NCI-H2081 (cell line): ENCODE measurements around the gene KIAA0319L.
A peak's percentile ranks its signal among the peaks of the same experiment; 100 is the strongest.

Experiments
- DNase-seq, 2 experiments: peaks; one replicate each; lab custom pipeline; 2025; lab: John Stamatoyannopoulos, UW

The KIAA0319L gene

GRCh38 chr1:35561972-35562680 lies 4.9 kb upstream of the KIAA0319L start:
- no peak for DNase-seq

- no peak for DNase-seq
These were observed 4.2 kb upstream of the KIAA0319L start for GRCh38 chr1:35561297-35561971.

- DNase-seq, result peak; percentile 30 to 42
These were observed 3.3 kb upstream of the KIAA0319L start for GRCh38 chr1:35560256-35561225.

GRCh38 chr1:35559317-35559944 lies 2.2 kb upstream of the KIAA0319L start:
- DNase-seq, result no peak

- DNase-seq, result peak in 1 of 2 experiments; percentile 40
These were observed 1.4 kb upstream of the KIAA0319L start for GRCh38 chr1:35558374-35559316.

- peak; percentile 99 for DNase-seq
These were observed 589 bp upstream of the KIAA0319L start, which contains the start of gene NCDN for GRCh38 chr1:35557611-35558373. TSS of gene NCDN (plus strand) at chr1:35557799. CDS start at chr1:35558191, 392 bp downstream.

- DNase-seq, result peak in 1 of 2 experiments; percentile 58
These were observed 602 bp downstream of the KIAA0319L start for GRCh38 chr1:35556484-35557117.

GRCh38 chr1:35555601-35556477 lies 1.4 kb downstream of the KIAA0319L start:
- DNase-seq, result peak; percentile 84 to 98

- no peak for DNase-seq
These were observed 2.0 kb downstream of the KIAA0319L start for GRCh38 chr1:35555212-35555584.

- peak; percentile 15 to 77 for DNase-seq
These were observed 2.7 kb downstream of the KIAA0319L start for GRCh38 chr1:35554266-35555211.

- DNase-seq, result peak in 1 of 2 experiments; percentile 28
These were observed 3.4 kb downstream of the KIAA0319L start for GRCh38 chr1:35553851-35554250.

- DNase-seq, result no peak
These were observed 10.6 kb downstream of the KIAA0319L start for GRCh38 chr1:35546614-35547013.

GRCh38 chr1:35544976-35545375 lies 12.2 kb downstream of the KIAA0319L start:
- DNase-seq, result peak in 1 of 2 experiments; percentile 55

- no peak for DNase-seq
These were observed 17.4 kb downstream of the KIAA0319L start for GRCh38 chr1:35539824-35540261.

- no peak for DNase-seq
These were observed 18.0 kb downstream of the KIAA0319L start for GRCh38 chr1:35539073-35539823.

- DNase-seq, result no peak
These were observed 19.4 kb downstream of the KIAA0319L start for GRCh38 chr1:35537806-35538205.
